ENCODE measurements around the gene LSM6. TPM values are rescaled to one million over a fixed set of nuclear protein-coding genes. Genes with fewer than 3 reads are reported as not detected.

LSM6 gene
- total RNA-seq, 3 donors from 2014 or later: 18.9 to 27.1 (median 22.2) TPM

GRCh38 chr4:146143888-146144287 lies 31.6 kb upstream of the LSM6 start:
- Histone ChIP-seq H3K36me3 (ENCODE audit: low read depth) (no peaks in the 10 kb centered on the region), H3K4me3 (no peak overlapping the region), H3K9me3 (no peaks in the 10 kb centered on the region), H3K4me1 (ENCODE audit: low read depth) (no peaks in the 10 kb centered on the region)
- intact Hi-C loops (cut with DNase I, micrococcal nuclease): no loop called here
- ATAC-seq (no peak), DNase-seq (no peak)
- no peak for TF ChIP-seq CTCF (IDR thresholded peaks at IDR 0.05)

DNA sequence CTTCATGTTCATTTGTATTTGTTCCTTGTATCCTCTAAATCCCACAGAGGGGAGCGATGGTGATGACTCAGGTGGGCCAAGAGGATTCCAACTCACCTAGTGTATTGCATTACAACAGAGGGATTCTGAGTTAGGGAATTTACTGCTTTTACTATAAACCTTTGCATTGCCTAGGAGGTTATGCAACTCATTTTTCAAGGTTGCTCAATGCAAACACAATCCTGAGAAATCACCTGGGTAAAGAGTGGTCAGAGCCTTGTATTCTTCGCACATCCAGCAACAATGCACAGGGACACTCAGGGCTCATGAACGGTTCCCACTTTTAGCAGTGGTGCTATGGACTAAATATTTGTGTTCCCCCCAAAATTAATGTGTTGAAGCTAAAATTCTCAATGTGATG lies 28.6 kb upstream of the LSM6 start:
- H3K4me3 ChIP-seq: no peak overlapping the region
- TF ChIP-seq CTCF (IDR thresholded peaks at IDR 0.05): no peak
- no peaks in the 10 kb centered on the region for H3K36me3 ChIP-seq (ENCODE audit: low read depth)
- no peak for ATAC-seq
- no peaks in the 10 kb centered on the region for H3K4me1 ChIP-seq (ENCODE audit: low read depth)
- DNase-seq: no peak
- no peaks in the 10 kb centered on the region for H3K9me3 ChIP-seq
- intact Hi-C loops (cut with DNase I, micrococcal nuclease): no loop called here

GRCh38 chr4:146148021-146148420 lies 27.5 kb upstream of the LSM6 start:
- H3K4me3 ChIP-seq: no peak overlapping the region
- TF ChIP-seq CTCF (IDR thresholded peaks at IDR 0.05): no peak
- intact Hi-C loops (cut with DNase I, micrococcal nuclease): no loop called here
- no peaks in the 10 kb centered on the region for H3K4me1 ChIP-seq (ENCODE audit: low read depth)
- no peak for ATAC-seq
- no peak for DNase-seq
- H3K9me3 ChIP-seq: no peaks in the 10 kb centered on the region
- H3K36me3 ChIP-seq (ENCODE audit: low read depth): no peaks in the 10 kb centered on the region

GRCh38 chr4:146154057-146154456 lies 21.5 kb upstream of the LSM6 start:
- no peak for TF ChIP-seq CTCF (IDR thresholded peaks at IDR 0.05)
- intact Hi-C loops (cut with DNase I, micrococcal nuclease): no loop called here
- ATAC-seq: no peak
- Histone ChIP-seq H3K4me1 (ENCODE audit: low read depth) (no peaks in the 10 kb centered on the region), H3K36me3 (ENCODE audit: low read depth) (no peaks in the 10 kb centered on the region), H3K9me3 (no peaks in the 10 kb centered on the region), H3K4me3 (no peak overlapping the region)
- no peak for DNase-seq

GRCh38 chr4:146155152-146155724 lies 20.3 kb upstream of the LSM6 start:
- no peak overlapping the region for H3K4me3 ChIP-seq
- no peaks in the 10 kb centered on the region for H3K9me3 ChIP-seq
- no peaks in the 10 kb centered on the region for H3K36me3 ChIP-seq (ENCODE audit: low read depth)
- DNase-seq: no peak
- TF ChIP-seq CTCF (IDR thresholded peaks at IDR 0.05): no peak
- no peak for ATAC-seq
- intact Hi-C loops (cut with DNase I, micrococcal nuclease): no loop called here
- no peaks in the 10 kb centered on the region for H3K4me1 ChIP-seq (ENCODE audit: low read depth)
